ENCODE results near the gene LOXL3.

The LOXL3 gene

DNA sequence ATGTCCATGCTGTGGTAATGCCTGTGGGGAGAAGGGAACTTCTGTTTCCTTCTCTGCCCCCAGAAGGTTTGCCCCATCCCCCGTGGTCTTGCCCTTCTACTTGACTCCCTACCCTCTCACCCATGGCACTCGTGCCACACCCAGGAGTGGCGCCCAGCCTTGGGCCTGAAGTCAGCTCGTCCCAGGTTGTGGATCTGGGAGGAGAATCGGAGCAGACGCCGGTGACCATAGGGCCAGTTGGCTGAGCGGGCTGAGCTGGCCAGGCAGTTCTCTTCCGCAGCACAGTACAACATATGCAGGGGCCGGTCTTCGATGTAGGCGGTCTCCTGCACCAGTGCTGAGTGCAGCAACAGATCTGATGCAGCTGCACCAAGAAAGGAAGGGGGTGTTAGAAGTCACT, 19.3 kb downstream of the LOXL3 start:
- no peak for TF ChIP-seq EZH2phosphoT487 (conservative IDR thresholded peaks at IDR 0.05; ENCODE audit: low read length)
- TF ChIP-seq, protein P1, sequence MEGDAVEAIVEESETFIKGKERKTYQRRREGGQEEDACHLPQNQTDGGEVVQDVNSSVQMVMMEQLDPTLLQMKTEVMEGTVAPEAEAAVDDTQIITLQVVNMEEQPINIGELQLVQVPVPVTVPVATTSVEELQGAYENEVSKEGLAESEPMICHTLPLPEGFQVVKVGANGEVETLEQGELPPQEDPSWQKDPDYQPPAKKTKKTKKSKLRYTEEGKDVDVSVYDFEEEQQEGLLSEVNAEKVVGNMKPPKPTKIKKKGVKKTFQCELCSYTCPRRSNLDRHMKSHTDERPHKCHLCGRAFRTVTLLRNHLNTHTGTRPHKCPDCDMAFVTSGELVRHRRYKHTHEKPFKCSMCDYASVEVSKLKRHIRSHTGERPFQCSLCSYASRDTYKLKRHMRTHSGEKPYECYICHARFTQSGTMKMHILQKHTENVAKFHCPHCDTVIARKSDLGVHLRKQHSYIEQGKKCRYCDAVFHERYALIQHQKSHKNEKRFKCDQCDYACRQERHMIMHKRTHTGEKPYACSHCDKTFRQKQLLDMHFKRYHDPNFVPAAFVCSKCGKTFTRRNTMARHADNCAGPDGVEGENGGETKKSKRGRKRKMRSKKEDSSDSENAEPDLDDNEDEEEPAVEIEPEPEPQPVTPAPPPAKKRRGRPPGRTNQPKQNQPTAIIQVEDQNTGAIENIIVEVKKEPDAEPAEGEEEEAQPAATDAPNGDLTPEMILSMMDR (IDR thresholded peaks at IDR 0.05; ENCODE audit: insufficient read depth, low read length, poor library complexity, severe bottlenecking) = no peak
- no peak overlapping the region for H2AFZ ChIP-seq (ENCODE audit: low read depth, low read length, severe bottlenecking)
- H3K4me2 ChIP-seq (ENCODE audit: low read depth, low read length, poor library complexity, severe bottlenecking) = no peak overlapping the region
- H3K36me3 ChIP-seq (ENCODE audit: low read length) = no peaks in the 10 kb centered on the region
- no peaks in the 10 kb centered on the region for H3K9me3 ChIP-seq (ENCODE audit: insufficient read depth, low read length)
- no peaks in the 10 kb centered on the region for H3K9me2 ChIP-seq (replicated peaks; ENCODE audit: insufficient read depth, low read length)
- H3K27ac ChIP-seq (ENCODE audit: low read depth, low read length) = no peak overlapping the region
- H3K79me2 ChIP-seq (ENCODE audit: insufficient read depth, low read length) = peaks cover 5% of the 10 kb centered on the region; the same call in 1 of the 2 replicates
- no peak overlapping the region for H3K9ac ChIP-seq (ENCODE audit: low read length)
- H4K20me1 ChIP-seq (ENCODE audit: low read depth, low read length) = no peaks in the 10 kb centered on the region
- H3K27me3 ChIP-seq (ENCODE audit: low read length) = no peaks in the 10 kb centered on the region
- peaks cover 5% of the 10 kb centered on the region; the same call in 1 of the 2 replicates for H3F3A ChIP-seq (ENCODE audit: insufficient read depth)
- H3K4me3 ChIP-seq (ENCODE audit: insufficient read depth, low read length, poor library complexity, severe bottlenecking) = no peak overlapping the region

- Histone ChIP-seq H3K27me3 (ENCODE audit: low read length) (no peaks in the 10 kb centered on the region), H3K79me2 (ENCODE audit: insufficient read depth, low read length) (peaks cover 15% of the 10 kb centered on the region), H3F3A (ENCODE audit: insufficient read depth) (peaks cover 5% of the 10 kb centered on the region; the same call in 1 of the 2 replicates), H3K27ac (ENCODE audit: low read depth, low read length) (no peak overlapping the region), H3K9me3 (ENCODE audit: insufficient read depth, low read length) (no peaks in the 10 kb centered on the region), H4K20me1 (ENCODE audit: low read depth, low read length) (no peaks in the 10 kb centered on the region), H2AFZ (ENCODE audit: low read depth, low read length, severe bottlenecking) (no peak overlapping the region), H3K36me3 (ENCODE audit: low read length) (no peaks in the 10 kb centered on the region), H3K9ac (ENCODE audit: low read length) (no peak overlapping the region), H3K9me2 (replicated peaks; ENCODE audit: insufficient read depth, low read length) (no peaks in the 10 kb centered on the region), H3K4me3 (ENCODE audit: insufficient read depth, low read length, poor library complexity, severe bottlenecking) (no peak overlapping the region), H3K4me2 (ENCODE audit: low read depth, low read length, poor library complexity, severe bottlenecking) (no peak overlapping the region)
- TF ChIP-seq, protein P1 (IDR thresholded peaks at IDR 0.05; ENCODE audit: insufficient read depth, low read length, poor library complexity, severe bottlenecking) = no peak
These were observed 20.3 kb downstream of the LOXL3 start for GRCh38 chr2:74533464-74533863.

DNA sequence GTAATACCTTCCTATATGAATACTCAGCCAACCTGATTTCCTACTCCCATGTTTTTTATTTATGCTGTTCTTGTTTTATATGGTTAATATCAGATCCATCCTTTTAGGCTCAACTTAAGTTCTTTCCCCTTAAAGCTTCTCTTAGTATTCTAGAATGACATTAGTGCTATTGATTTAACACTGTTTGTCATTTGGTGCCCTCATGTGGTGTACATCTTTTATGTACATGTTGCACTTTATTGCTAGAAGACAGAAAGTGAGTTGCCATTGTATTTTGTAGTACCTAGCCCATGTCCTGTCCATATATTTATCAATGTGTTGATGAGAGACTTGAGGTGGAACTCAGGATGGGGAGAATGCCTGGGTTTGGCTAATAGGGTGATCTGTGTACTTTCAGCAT, 21.5 kb downstream of the LOXL3 start:
- Histone ChIP-seq H3K9me2 (replicated peaks; ENCODE audit: insufficient read depth, low read length) (no peaks in the 10 kb centered on the region), H3K4me2 (ENCODE audit: low read depth, low read length, poor library complexity, severe bottlenecking) (no peak overlapping the region), H2AFZ (ENCODE audit: low read depth, low read length, severe bottlenecking) (no peak overlapping the region), H3K9me3 (ENCODE audit: insufficient read depth, low read length) (no peaks in the 10 kb centered on the region), H3K27me3 (ENCODE audit: low read length) (no peaks in the 10 kb centered on the region), H3K27ac (ENCODE audit: low read depth, low read length) (no peak overlapping the region), H4K20me1 (ENCODE audit: low read depth, low read length) (no peaks in the 10 kb centered on the region), H3F3A (ENCODE audit: insufficient read depth) (peaks cover 5% of the 10 kb centered on the region; the same call in 1 of the 2 replicates), H3K9ac (ENCODE audit: low read length) (no peak overlapping the region), H3K79me2 (ENCODE audit: insufficient read depth, low read length) (peaks cover 23% of the 10 kb centered on the region), H3K4me3 (ENCODE audit: insufficient read depth, low read length, poor library complexity, severe bottlenecking) (no peak overlapping the region), H3K36me3 (ENCODE audit: low read length) (0 out of 2 replicates have a peak, but pooled peaks cover 2% of the 10 kb centered on the region)
- TF ChIP-seq, protein P1 (IDR thresholded peaks at IDR 0.05; ENCODE audit: insufficient read depth, low read length, poor library complexity, severe bottlenecking) = peak; percentile 8
- no peak for TF ChIP-seq EZH2phosphoT487 (conservative IDR thresholded peaks at IDR 0.05; ENCODE audit: low read length)
